CD14-positive monocyte (primary cell): ENCODE results near the gene GMEB2. TPM values are rescaled to one million over a fixed set of nuclear protein-coding genes. Genes with fewer than 3 reads are reported as not detected.

Experiments
- DNase-seq, 3 donors: peaks; one replicate each; pipeline ENCODE4 v3.0.0-alpha.2; 2011 to 2022
- H2AFZ ChIP-seq: 2 replicates; pipeline ENCODE4 v1.6.0; 2012; ENCODE audit warnings: mild to moderate bottlenecking, low read depth, low read length, inconsistent platforms; ENCODE audit not compliant: insufficient read depth, poor library complexity, severe bottlenecking
- H3K27ac ChIP-seq, 2 donors: 1 replicate in 1 of 2; 2 replicates in 1 of 2; pipeline ENCODE4 v1.5.1; 2012 to 2013; ENCODE audit warnings: low read length in 2 of 2, control low read depth in 1 of 2, inconsistent platforms in 1 of 2, low read depth in 1 of 2, mild to moderate bottlenecking in 1 of 2
- H3K27me3 ChIP-seq, 2 donors: one replicate each; pipeline versions ENCODE4 v1.6.0 to v1.6.1; 2011 to 2013; ENCODE audit warnings: low read length in 2 of 2; ENCODE audit not compliant: control insufficient read depth in 2 of 2, insufficient read depth in 2 of 2
- H3K36me3 ChIP-seq, 2 donors: replicated peaks in 1 of 2; 1 replicate in 1 of 2; 2 replicates in 1 of 2; pipeline versions ENCODE4 v1.5.1 to v1.6.1; 2012 to 2013; ENCODE audit warnings: low read length in 2 of 2, control low read depth in 1 of 2, inconsistent platforms in 1 of 2, mild to moderate bottlenecking in 1 of 2; ENCODE audit not compliant: insufficient read depth in 2 of 2, control insufficient read depth in 1 of 2
- H3K4me1 ChIP-seq, 2 donors: 1 replicate in 1 of 2; 2 replicates in 1 of 2; pipeline versions ENCODE4 v1.5.1 to v1.6.1; 2012 to 2013; ENCODE audit warnings: low read length in 2 of 2, control low read depth in 1 of 2, inconsistent platforms in 1 of 2, mild to moderate bottlenecking in 1 of 2, moderate library complexity in 1 of 2; ENCODE audit not compliant: insufficient read depth in 2 of 2, control insufficient read depth in 1 of 2
- H3K4me2 ChIP-seq: replicated peaks from 2 replicates; pipeline ENCODE3; 2012; ENCODE audit warnings: low read length, moderate library complexity, mild to moderate bottlenecking; ENCODE audit not compliant: poor library complexity, severe bottlenecking; ENCODE audit errors: extremely low read depth
- H3K4me3 ChIP-seq, 3 experiments: fragments of 200-600 bp in 1 of 3; sonication (generic) in 1 of 3; replicated peaks in 1 of 3; 1 replicate in 2 of 3; 2 replicates in 1 of 3; pipeline ENCODE4 v1.5.1; 2011 to 2013; ENCODE audit warnings: low read length in 3 of 3, mild to moderate bottlenecking in 3 of 3, control low read depth in 2 of 3, low read depth in 2 of 3, inconsistent platforms in 1 of 3, moderate library complexity in 1 of 3
- H3K79me2 ChIP-seq: 2 replicates; pipeline ENCODE4 v1.6.0; 2012; ENCODE audit warnings: mild to moderate bottlenecking, control low read depth, inconsistent platforms, low read length, moderate library complexity; ENCODE audit not compliant: insufficient read depth
- H3K9ac ChIP-seq: 2 replicates; pipeline ENCODE4 v1.6.0; 2017; ENCODE audit warnings: low read length, mild to moderate bottlenecking; ENCODE audit not compliant: insufficient read depth, poor library complexity, severe bottlenecking
- H3K9me3 ChIP-seq, 2 donors: replicated peaks in 1 of 2; 1 replicate in 1 of 2; 2 replicates in 1 of 2; pipeline versions ENCODE4 v1.5.1 to v1.6.1; 2012 to 2013; ENCODE audit warnings: low read length in 2 of 2, control low read depth in 1 of 2; ENCODE audit not compliant: control insufficient read depth in 1 of 2, insufficient read depth in 1 of 2
- H4K20me1 ChIP-seq: 2 replicates; pipeline ENCODE4 v1.6.0; 2012; ENCODE audit warnings: mild to moderate bottlenecking, low read length, control low read depth, moderate library complexity; ENCODE audit not compliant: insufficient read depth
- H3K27ac Mint-ChIP-seq, 7 donors: one replicate each; pipeline ENCODE4 v1.8.0; 2020; ENCODE audit warnings: mild to moderate bottlenecking in 7 of 7, mixed read lengths in 7 of 7, moderate library complexity in 6 of 7, inconsistent platforms in 2 of 7
- H3K27me3 Mint-ChIP-seq, 3 donors: one replicate each; pipeline ENCODE4 v1.8.0; 2021 to 2022; ENCODE audit warnings: low read depth in 3 of 3, mild to moderate bottlenecking in 3 of 3, mixed read lengths in 3 of 3, moderate library complexity in 3 of 3, inconsistent platforms in 1 of 3
- H3K36me3 Mint-ChIP-seq, 2 donors: one replicate each; pipeline ENCODE4 v1.8.0; 2020; ENCODE audit warnings: mixed read lengths in 2 of 2, inconsistent platforms in 1 of 2, mild to moderate bottlenecking in 1 of 2
- H3K4me1 Mint-ChIP-seq: one replicate; pipeline ENCODE4 v1.8.0; 2020; ENCODE audit warnings: mild to moderate bottlenecking, mixed read lengths
- H3K4me3 Mint-ChIP-seq, 2 donors: one replicate each; pipeline ENCODE4 v1.8.0; 2020; ENCODE audit warnings: mild to moderate bottlenecking in 2 of 2, mixed read lengths in 2 of 2, moderate library complexity in 1 of 2
- H3K9me3 Mint-ChIP-seq, 7 donors: one replicate each; pipeline ENCODE4 v1.8.0; 2020 to 2022; ENCODE audit warnings: mixed read lengths in 7 of 7, mild to moderate bottlenecking in 6 of 7, moderate library complexity in 6 of 7, inconsistent platforms in 2 of 7
- WGBS: methylation state at CpG from one replicate; pipeline ENCODE4 v1.1.5; 2013; ENCODE audit warnings: missing lambda C conversion rate; ENCODE audit not compliant: insufficient coverage; 5-methylcytosine and 5-hydroxymethylcytosine counted together
- intact Hi-C, 2 donors: fragments of 100-400 bp; cut with micrococcal nuclease; formaldehyde crosslinking; loops; one replicate each; pipeline versions ENCODE4 v1.15.0 to v1.15.1; 2023
- polyA plus RNA-seq, 3 donors: library from polyadenylated mRNA; depleted of rRNA in 1 of 3; unstranded in 2 of 3; stranded (reverse) in 1 of 3; fragments of 300-500 nt in 2 of 3; fragments of >200 nt in 1 of 3; fragmentation: Illumina TruSeq in 2 of 3; gene quantifications; 1 replicate in 2 of 3; 2 replicates in 1 of 3; pipeline ENCODE4 v1.2.3, GENCODE V29; 2012 to 2021
- TF ChIP-seq, protein P1 (sequence below): fragments of 200-600 bp; IDR thresholded peaks from one replicate; pipeline ENCODE4 v1.8.0; 2022; ENCODE audit warnings: antibody characterized with exemption, mild to moderate bottlenecking

GMEB2 gene
- polyA plus RNA-seq, 3 donors = 2.7 to 11.7 (median 3.8) TPM

DNA sequence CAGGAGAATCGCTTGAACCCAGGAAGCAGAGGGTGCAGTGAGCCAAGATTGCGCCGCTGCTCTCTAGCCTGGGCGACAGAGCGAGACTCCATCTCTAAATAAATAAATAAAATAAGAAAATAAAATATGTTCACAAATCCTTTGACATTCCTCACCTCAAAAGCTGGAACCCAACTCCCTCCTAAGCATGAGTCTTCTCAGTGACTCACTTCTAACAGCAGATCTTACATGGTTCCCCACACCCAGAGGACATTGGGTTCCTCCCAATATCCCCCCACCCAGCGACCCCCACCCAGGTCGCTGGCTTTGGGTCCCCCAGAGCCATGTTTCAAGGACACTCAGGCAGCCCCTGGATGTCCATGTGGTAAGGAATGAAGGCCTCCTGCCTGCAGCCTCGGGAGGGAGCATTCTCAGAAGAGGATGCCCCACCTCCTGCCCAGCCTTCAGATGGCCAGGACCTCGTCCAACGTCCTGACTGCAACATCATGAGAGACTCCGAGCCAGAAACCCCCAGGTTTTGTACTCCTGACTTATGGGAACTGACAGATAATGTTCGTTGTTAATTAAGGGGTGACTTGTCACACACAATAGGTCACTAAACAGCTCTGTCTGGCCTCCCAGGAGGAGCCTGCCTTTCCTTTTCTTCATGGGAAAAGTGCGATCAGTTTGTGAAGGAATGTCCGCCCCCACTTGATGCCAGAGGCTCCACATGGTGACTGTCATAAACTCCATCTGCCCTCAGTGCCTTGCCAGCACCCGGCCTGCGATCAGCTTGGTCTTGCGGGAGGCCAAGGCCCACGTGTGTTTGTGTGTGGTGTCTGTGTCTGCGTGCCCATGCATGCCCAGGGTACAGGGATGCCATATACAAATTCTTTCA lies 10.1 kb upstream of the GMEB2 start:
- 94% methylated on average over 8 of the region's 19 CpGs for WGBS
- no peaks in the 10 kb centered on the region for H3K27me3 ChIP-seq
- no peaks in the 10 kb centered on the region for H3K36me3 ChIP-seq
- H2AFZ ChIP-seq = no peak overlapping the region
- no peaks in the 10 kb centered on the region for H3K9me3 ChIP-seq
- H3K27ac ChIP-seq = peak overlapping the region in 1 of 2 donors; percentile 14
- no peak overlapping the region for H3K4me2 ChIP-seq
- peaks cover 13% of the 10 kb centered on the region for H3K79me2 ChIP-seq
- H3K4me1 Mint-ChIP-seq = peaks cover 60% of the 10 kb centered on the region
- H3K9ac ChIP-seq = no peak overlapping the region
- peak overlapping the region in 1 of 7 donors; percentile 70 for H3K27ac Mint-ChIP-seq
- DNase-seq = no peak
- no peaks in the 10 kb centered on the region for H3K9me3 Mint-ChIP-seq
- intact Hi-C loops = no loop called here
- H3K27me3 Mint-ChIP-seq = no peaks in the 10 kb centered on the region
- no peak overlapping the region for H3K4me3 Mint-ChIP-seq
- no peaks in the 10 kb centered on the region for H4K20me1 ChIP-seq
- H3K4me1 ChIP-seq = peaks cover 65 to 73% of the 10 kb centered on the region in 2 donors
- TF ChIP-seq, protein P1, sequence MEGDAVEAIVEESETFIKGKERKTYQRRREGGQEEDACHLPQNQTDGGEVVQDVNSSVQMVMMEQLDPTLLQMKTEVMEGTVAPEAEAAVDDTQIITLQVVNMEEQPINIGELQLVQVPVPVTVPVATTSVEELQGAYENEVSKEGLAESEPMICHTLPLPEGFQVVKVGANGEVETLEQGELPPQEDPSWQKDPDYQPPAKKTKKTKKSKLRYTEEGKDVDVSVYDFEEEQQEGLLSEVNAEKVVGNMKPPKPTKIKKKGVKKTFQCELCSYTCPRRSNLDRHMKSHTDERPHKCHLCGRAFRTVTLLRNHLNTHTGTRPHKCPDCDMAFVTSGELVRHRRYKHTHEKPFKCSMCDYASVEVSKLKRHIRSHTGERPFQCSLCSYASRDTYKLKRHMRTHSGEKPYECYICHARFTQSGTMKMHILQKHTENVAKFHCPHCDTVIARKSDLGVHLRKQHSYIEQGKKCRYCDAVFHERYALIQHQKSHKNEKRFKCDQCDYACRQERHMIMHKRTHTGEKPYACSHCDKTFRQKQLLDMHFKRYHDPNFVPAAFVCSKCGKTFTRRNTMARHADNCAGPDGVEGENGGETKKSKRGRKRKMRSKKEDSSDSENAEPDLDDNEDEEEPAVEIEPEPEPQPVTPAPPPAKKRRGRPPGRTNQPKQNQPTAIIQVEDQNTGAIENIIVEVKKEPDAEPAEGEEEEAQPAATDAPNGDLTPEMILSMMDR = no peak
- H3K36me3 Mint-ChIP-seq = peaks cover 3 to 8% of the 10 kb centered on the region in 2 donors
- H3K4me3 ChIP-seq = no peak overlapping the region

DNA sequence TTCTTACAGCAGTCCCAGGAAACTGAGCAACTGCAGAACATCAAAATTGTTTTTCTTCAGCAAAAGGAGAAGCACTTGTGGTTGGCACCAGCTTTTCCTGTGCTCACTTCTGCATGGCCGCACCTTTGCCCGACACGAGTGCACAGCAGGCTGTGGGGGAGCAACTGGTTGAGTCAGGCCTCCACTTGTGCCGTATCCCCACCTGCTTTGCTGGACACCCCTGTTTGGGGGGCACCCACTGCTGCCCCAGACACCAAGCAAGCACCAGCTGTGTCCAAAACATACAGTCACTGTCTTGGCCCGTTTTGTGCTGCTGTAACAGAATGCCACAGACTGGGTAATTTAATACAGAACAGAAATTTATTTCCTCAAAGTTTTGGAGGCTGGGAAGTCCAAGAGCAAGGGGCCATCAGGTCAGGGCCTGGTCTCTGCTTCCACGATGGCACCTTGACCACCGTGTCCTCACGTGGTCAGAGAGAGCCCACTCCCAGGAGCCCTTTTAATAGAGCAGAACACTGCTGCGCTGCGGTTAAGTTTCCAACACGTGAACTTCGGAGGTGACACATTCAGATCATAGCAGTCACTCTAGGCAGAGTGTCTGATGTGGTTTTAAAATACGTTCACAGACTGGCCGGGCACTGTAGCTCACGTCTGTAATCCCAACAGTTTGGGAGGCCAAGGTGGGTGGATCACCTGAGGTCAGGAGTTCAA lies 8.7 kb upstream of the GMEB2 start:
- H3K4me1 Mint-ChIP-seq = peaks cover 62% of the 10 kb centered on the region
- Histone ChIP-seq H3K27me3 (no peaks in the 10 kb centered on the region), H3K9ac (peak overlapping the region; percentile 32), H3K9me3 (no peaks in the 10 kb centered on the region), H3K4me3 (peak overlapping the region in 1 of 3 experiments; percentile 60), H4K20me1 (no peaks in the 10 kb centered on the region), H3K36me3 (no peaks in the 10 kb centered on the region), H2AFZ (peak overlapping the region; percentile 76), H3K27ac (peak overlapping the region; percentile 72 to 80), H3K4me1 (peaks cover 62 to 70% of the 10 kb centered on the region in 2 donors), H3K4me2 (peak overlapping the region; percentile 68), H3K79me2 (peaks cover 13% of the 10 kb centered on the region)
- TF ChIP-seq, protein P1 = no peak
- H3K36me3 Mint-ChIP-seq = peaks cover 3 to 13% of the 10 kb centered on the region in 2 donors
- WGBS = 52% methylated on average over 10 of the region's 15 CpGs
- H3K27ac Mint-ChIP-seq = peak overlapping the region; percentile 65 to 90 (median 88)
- peak overlapping the region; percentile 9 to 59 for H3K4me3 Mint-ChIP-seq
- intact Hi-C loops = no loop called here
- no peaks in the 10 kb centered on the region for H3K9me3 Mint-ChIP-seq
- peaks cover 0 to 2% (median 0%) of the 10 kb centered on the region in 3 donors for H3K27me3 Mint-ChIP-seq
- DNase-seq = peak; percentile 44 to 63 (median 48)
